CD14-positive monocyte (primary cell): ENCODE data around the gene PHLDA1. TPM values are rescaled to one million over a fixed set of nuclear protein-coding genes. Genes with fewer than 3 reads are reported as not detected.

Experiments used
- DNase-seq, 3 donors: peaks; one replicate each; pipeline ENCODE4 v3.0.0-alpha.2; 2011 to 2022
- H2AFZ ChIP-seq: 2 replicates; pipeline ENCODE4 v1.6.0; 2012; ENCODE audit warnings: mild to moderate bottlenecking, low read depth, low read length, inconsistent platforms; ENCODE audit not compliant: insufficient read depth, poor library complexity, severe bottlenecking
- H3K27ac ChIP-seq, 2 donors: 1 replicate in 1 of 2; 2 replicates in 1 of 2; pipeline ENCODE4 v1.5.1; 2012 to 2013; ENCODE audit warnings: low read length in 2 of 2, control low read depth in 1 of 2, inconsistent platforms in 1 of 2, low read depth in 1 of 2, mild to moderate bottlenecking in 1 of 2
- H3K27me3 ChIP-seq, 2 donors: one replicate each; pipeline versions ENCODE4 v1.6.0 to v1.6.1; 2011 to 2013; ENCODE audit warnings: low read length in 2 of 2; ENCODE audit not compliant: control insufficient read depth in 2 of 2, insufficient read depth in 2 of 2
- H3K36me3 ChIP-seq, 2 donors: replicated peaks in 1 of 2; 1 replicate in 1 of 2; 2 replicates in 1 of 2; pipeline versions ENCODE4 v1.5.1 to v1.6.1; 2012 to 2013; ENCODE audit warnings: low read length in 2 of 2, control low read depth in 1 of 2, inconsistent platforms in 1 of 2, mild to moderate bottlenecking in 1 of 2; ENCODE audit not compliant: insufficient read depth in 2 of 2, control insufficient read depth in 1 of 2
- H3K4me1 ChIP-seq, 2 donors: 1 replicate in 1 of 2; 2 replicates in 1 of 2; pipeline versions ENCODE4 v1.5.1 to v1.6.1; 2012 to 2013; ENCODE audit warnings: low read length in 2 of 2, control low read depth in 1 of 2, inconsistent platforms in 1 of 2, mild to moderate bottlenecking in 1 of 2, moderate library complexity in 1 of 2; ENCODE audit not compliant: insufficient read depth in 2 of 2, control insufficient read depth in 1 of 2
- H3K4me2 ChIP-seq: replicated peaks from 2 replicates; pipeline ENCODE3; 2012; ENCODE audit warnings: low read length, moderate library complexity, mild to moderate bottlenecking; ENCODE audit not compliant: poor library complexity, severe bottlenecking; ENCODE audit errors: extremely low read depth
- H3K4me3 ChIP-seq, 3 experiments: fragments of 200-600 bp in 1 of 3; sonication (generic) in 1 of 3; replicated peaks in 1 of 3; 1 replicate in 2 of 3; 2 replicates in 1 of 3; pipeline ENCODE4 v1.5.1; 2011 to 2013; ENCODE audit warnings: low read length in 3 of 3, mild to moderate bottlenecking in 3 of 3, control low read depth in 2 of 3, low read depth in 2 of 3, inconsistent platforms in 1 of 3, moderate library complexity in 1 of 3
- H3K79me2 ChIP-seq: 2 replicates; pipeline ENCODE4 v1.6.0; 2012; ENCODE audit warnings: mild to moderate bottlenecking, control low read depth, inconsistent platforms, low read length, moderate library complexity; ENCODE audit not compliant: insufficient read depth
- H3K9ac ChIP-seq: 2 replicates; pipeline ENCODE4 v1.6.0; 2017; ENCODE audit warnings: low read length, mild to moderate bottlenecking; ENCODE audit not compliant: insufficient read depth, poor library complexity, severe bottlenecking
- H3K9me3 ChIP-seq, 2 donors: replicated peaks in 1 of 2; 1 replicate in 1 of 2; 2 replicates in 1 of 2; pipeline versions ENCODE4 v1.5.1 to v1.6.1; 2012 to 2013; ENCODE audit warnings: low read length in 2 of 2, control low read depth in 1 of 2; ENCODE audit not compliant: control insufficient read depth in 1 of 2, insufficient read depth in 1 of 2
- H4K20me1 ChIP-seq: 2 replicates; pipeline ENCODE4 v1.6.0; 2012; ENCODE audit warnings: mild to moderate bottlenecking, low read length, control low read depth, moderate library complexity; ENCODE audit not compliant: insufficient read depth
- H3K27ac Mint-ChIP-seq, 7 donors: one replicate each; pipeline ENCODE4 v1.8.0; 2020; ENCODE audit warnings: mild to moderate bottlenecking in 7 of 7, mixed read lengths in 7 of 7, moderate library complexity in 6 of 7, inconsistent platforms in 2 of 7
- H3K27me3 Mint-ChIP-seq, 3 donors: one replicate each; pipeline ENCODE4 v1.8.0; 2021 to 2022; ENCODE audit warnings: low read depth in 3 of 3, mild to moderate bottlenecking in 3 of 3, mixed read lengths in 3 of 3, moderate library complexity in 3 of 3, inconsistent platforms in 1 of 3
- H3K36me3 Mint-ChIP-seq, 2 donors: one replicate each; pipeline ENCODE4 v1.8.0; 2020; ENCODE audit warnings: mixed read lengths in 2 of 2, inconsistent platforms in 1 of 2, mild to moderate bottlenecking in 1 of 2
- H3K4me1 Mint-ChIP-seq: one replicate; pipeline ENCODE4 v1.8.0; 2020; ENCODE audit warnings: mild to moderate bottlenecking, mixed read lengths
- H3K4me3 Mint-ChIP-seq, 2 donors: one replicate each; pipeline ENCODE4 v1.8.0; 2020; ENCODE audit warnings: mild to moderate bottlenecking in 2 of 2, mixed read lengths in 2 of 2, moderate library complexity in 1 of 2
- H3K9me3 Mint-ChIP-seq, 7 donors: one replicate each; pipeline ENCODE4 v1.8.0; 2020 to 2022; ENCODE audit warnings: mixed read lengths in 7 of 7, mild to moderate bottlenecking in 6 of 7, moderate library complexity in 6 of 7, inconsistent platforms in 2 of 7
- WGBS: methylation state at CpG from one replicate; pipeline ENCODE4 v1.1.5; 2013; ENCODE audit warnings: missing lambda C conversion rate; ENCODE audit not compliant: insufficient coverage; 5-methylcytosine and 5-hydroxymethylcytosine counted together
- intact Hi-C, 2 donors: fragments of 100-400 bp; cut with micrococcal nuclease; formaldehyde crosslinking; loops; one replicate each; pipeline versions ENCODE4 v1.15.0 to v1.15.1; 2023
- polyA plus RNA-seq, 3 donors: library from polyadenylated mRNA; depleted of rRNA in 1 of 3; unstranded in 2 of 3; stranded (reverse) in 1 of 3; fragments of 300-500 nt in 2 of 3; fragments of >200 nt in 1 of 3; fragmentation: Illumina TruSeq in 2 of 3; gene quantifications; 1 replicate in 2 of 3; 2 replicates in 1 of 3; pipeline ENCODE4 v1.2.3, GENCODE V29; 2012 to 2021
- TF ChIP-seq, protein P1 (sequence below): fragments of 200-600 bp; IDR thresholded peaks from one replicate; pipeline ENCODE4 v1.8.0; 2022; ENCODE audit warnings: antibody characterized with exemption, mild to moderate bottlenecking

PHLDA1 gene
- polyA plus RNA-seq, 3 donors = 1.1 to 5.8 (median 1.6) TPM

DNA sequence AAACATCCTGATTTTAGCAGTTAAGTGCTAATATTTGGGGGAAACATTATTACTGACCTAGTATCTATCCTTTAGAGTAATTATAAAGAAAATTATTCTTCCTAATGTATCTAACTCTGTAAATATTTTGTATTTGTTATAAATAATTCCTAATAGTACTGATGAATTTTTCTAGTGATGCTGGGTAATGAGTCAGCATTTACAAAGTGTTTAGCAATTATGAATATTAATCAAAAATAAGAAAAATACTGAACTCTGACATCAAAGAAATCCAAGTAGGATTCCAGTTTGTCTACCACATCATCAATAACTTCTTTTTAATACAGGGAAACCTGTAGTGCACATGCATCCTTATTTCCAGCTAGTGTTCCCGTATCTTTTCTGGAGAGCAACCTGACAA lies 43.9 kb upstream of the PHLDA1 start:
- Histone ChIP-seq H3K4me2 (no peak overlapping the region), H3K36me3 (peaks cover 2 to 12% of the 10 kb centered on the region in 2 donors), H4K20me1 (peaks cover 88% of the 10 kb centered on the region), H3K4me1 (no peaks in the 10 kb centered on the region), H2AFZ (no peak overlapping the region), H3K27me3 (no peaks in the 10 kb centered on the region), H3K79me2 (peaks cover 100% of the 10 kb centered on the region), H3K4me3 (no peak overlapping the region), H3K9me3 (peaks cover 0 to 7% of the 10 kb centered on the region in 2 donors), H3K9ac (no peak overlapping the region), H3K27ac (no peak overlapping the region)
- Mint-ChIP-seq H3K4me1 (peaks cover 12% of the 10 kb centered on the region), H3K27me3 (no peaks in the 10 kb centered on the region), H3K27ac (peak overlapping the region in 1 of 7 donors; percentile 80), H3K9me3 (peaks cover 7 to 12% (median 9%) of the 10 kb centered on the region in 7 donors), H3K4me3 (no peak overlapping the region), H3K36me3 (peaks cover 21 to 36% of the 10 kb centered on the region in 2 donors)
- DNase-seq = no peak
- TF ChIP-seq, protein P1, sequence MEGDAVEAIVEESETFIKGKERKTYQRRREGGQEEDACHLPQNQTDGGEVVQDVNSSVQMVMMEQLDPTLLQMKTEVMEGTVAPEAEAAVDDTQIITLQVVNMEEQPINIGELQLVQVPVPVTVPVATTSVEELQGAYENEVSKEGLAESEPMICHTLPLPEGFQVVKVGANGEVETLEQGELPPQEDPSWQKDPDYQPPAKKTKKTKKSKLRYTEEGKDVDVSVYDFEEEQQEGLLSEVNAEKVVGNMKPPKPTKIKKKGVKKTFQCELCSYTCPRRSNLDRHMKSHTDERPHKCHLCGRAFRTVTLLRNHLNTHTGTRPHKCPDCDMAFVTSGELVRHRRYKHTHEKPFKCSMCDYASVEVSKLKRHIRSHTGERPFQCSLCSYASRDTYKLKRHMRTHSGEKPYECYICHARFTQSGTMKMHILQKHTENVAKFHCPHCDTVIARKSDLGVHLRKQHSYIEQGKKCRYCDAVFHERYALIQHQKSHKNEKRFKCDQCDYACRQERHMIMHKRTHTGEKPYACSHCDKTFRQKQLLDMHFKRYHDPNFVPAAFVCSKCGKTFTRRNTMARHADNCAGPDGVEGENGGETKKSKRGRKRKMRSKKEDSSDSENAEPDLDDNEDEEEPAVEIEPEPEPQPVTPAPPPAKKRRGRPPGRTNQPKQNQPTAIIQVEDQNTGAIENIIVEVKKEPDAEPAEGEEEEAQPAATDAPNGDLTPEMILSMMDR = no peak
- intact Hi-C loops = no loop called here
- 100% methylated on average over 1 of the region's 1 CpG for WGBS

DNA sequence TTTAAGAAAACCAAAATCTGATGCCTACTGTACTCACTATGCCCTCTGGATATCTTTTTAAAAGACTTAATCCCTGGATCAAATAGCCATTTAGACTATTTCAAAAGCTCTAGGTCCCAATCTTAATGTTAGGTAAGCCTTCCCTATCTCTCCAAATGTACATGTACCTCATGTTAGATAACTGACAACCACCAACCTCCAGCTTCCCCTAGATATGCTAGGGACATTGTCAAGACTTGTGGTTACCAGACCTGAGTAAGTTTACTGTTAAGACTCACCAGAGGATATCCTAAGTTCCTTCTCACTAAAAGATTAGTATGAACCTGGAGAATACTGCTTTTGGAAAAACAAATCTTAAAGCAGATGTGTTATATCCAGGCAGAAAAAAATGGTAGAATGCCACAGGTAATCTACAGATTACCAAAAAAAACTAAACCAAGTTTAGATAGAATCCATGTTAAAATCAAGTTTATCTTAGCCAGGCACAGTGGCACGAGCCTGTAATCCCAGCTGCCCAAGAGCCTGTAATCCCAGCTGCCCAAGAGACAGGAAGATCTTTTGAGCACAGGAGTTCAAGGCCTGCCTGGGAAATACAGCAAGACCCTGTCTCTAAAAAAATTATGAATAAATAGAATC lies 43.2 kb upstream of the PHLDA1 start:
- no peak overlapping the region for H3K4me3 ChIP-seq
- peak overlapping the region in 1 of 2 donors; percentile 11 for H3K27ac ChIP-seq
- peaks cover 87% of the 10 kb centered on the region for H4K20me1 ChIP-seq
- no peak overlapping the region for H3K4me2 ChIP-seq
- H3K9me3 ChIP-seq = peaks cover 0 to 6% of the 10 kb centered on the region in 2 donors
- H3K4me1 ChIP-seq = no peaks in the 10 kb centered on the region
- peaks cover 6 to 17% of the 10 kb centered on the region in 2 donors for H3K36me3 ChIP-seq
- no CpG with 5 or more reads among the region's 1 CpG for WGBS
- H3K9ac ChIP-seq = no peak overlapping the region
- H3K27me3 ChIP-seq = no peaks in the 10 kb centered on the region
- peak overlapping the region in 2 of 7 donors; percentile 12 to 20 for H3K27ac Mint-ChIP-seq
- peaks cover 7 to 11% (median 9%) of the 10 kb centered on the region in 7 donors for H3K9me3 Mint-ChIP-seq
- peaks cover 12% of the 10 kb centered on the region for H3K4me1 Mint-ChIP-seq
- H3K36me3 Mint-ChIP-seq = peaks cover 25 to 40% of the 10 kb centered on the region in 2 donors
- no peaks in the 10 kb centered on the region for H3K27me3 Mint-ChIP-seq
- intact Hi-C loops = no loop called here
- no peak overlapping the region for H2AFZ ChIP-seq
- TF ChIP-seq, protein P1 = no peak
- DNase-seq = no peak
- H3K4me3 Mint-ChIP-seq = no peak overlapping the region
- H3K79me2 ChIP-seq = peaks cover 100% of the 10 kb centered on the region
